Kidney tubule cell (primary cell): ENCODE data around the gene PCNX2.

Experiments
- DNase-seq: peaks from one replicate; pipeline ENCODE4 v3.0.0-alpha.2; 2018; ENCODE audit warnings: low spot score

The PCNX2 gene

DNA sequence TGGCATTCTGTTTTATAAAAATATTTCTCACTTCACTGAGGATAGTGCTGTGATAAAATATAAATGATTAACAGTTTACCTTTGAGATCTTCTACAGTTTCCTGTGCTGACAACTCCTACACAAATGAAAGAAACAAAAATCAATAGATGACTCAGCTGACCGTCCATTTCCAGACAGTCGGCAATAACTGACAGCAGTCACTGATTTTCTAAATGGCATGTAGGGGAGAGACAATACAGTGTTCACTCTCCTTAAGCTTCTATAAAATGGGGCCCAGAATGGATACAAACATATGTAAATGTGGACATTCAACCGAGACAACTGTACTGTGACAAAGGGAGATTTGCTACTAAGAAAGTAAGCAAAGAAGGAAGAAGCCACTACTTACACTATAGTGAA lies 34.3 kb downstream of the PCNX2 start:
- DNase-seq: peak; percentile 82

DNA sequence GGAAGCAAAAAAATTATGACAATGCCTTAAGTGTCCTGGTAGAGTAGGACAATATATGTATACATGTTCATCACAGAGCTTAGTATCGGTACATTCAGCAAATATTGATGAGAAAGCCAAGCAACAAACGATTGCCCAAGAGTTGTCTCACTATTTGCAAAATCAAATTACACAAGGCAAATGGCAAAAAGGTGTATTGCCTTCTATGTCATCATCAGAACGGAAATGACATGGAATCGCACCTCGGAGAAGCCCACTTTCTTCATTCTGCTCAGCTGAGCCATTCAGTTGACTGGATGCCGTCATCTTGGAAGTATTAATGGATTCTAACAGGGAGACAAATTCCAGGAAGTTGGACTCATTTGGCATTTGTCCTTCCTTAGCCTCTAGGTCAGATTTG lies 37.7 kb downstream of the PCNX2 start:
- no peak for DNase-seq

DNA sequence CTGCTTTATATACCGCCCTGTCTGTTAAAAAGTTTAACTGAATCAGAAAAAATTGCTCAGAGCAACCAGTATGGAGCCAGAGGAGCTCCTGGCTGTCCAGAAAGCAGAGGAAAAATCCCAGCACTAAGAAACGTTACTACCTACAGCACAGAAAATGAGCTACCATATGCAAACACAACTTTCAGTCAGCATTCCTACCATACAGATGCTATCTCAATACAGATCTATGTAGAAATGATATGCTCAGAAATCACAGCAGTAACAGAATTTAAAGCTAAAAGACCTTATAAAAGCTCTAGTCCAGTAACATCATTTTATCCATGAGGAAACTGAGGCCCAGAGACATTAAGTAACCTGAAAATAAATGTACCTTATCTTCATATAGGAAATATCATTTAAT lies 38.7 kb downstream of the PCNX2 start:
- no peak for DNase-seq

DNA sequence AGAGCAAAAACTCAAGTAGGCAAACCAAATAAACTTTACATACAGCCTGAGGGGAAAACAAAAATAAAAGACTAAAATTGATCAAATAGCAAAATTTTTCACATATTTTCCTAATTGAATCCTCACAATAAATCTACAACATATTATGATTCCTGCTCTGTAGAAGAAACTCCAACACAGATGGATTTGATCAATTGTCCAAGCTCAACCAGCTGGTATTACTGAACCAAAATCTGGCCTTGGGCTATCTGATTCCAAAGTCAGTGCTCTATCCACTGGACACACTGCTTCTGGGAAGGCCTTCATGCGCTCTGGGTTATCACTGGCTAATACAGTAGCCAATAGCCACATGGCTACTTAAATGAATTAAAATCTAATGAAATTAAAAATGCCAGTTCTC lies 39.3 kb downstream of the PCNX2 start:
- no peak for DNase-seq

DNA sequence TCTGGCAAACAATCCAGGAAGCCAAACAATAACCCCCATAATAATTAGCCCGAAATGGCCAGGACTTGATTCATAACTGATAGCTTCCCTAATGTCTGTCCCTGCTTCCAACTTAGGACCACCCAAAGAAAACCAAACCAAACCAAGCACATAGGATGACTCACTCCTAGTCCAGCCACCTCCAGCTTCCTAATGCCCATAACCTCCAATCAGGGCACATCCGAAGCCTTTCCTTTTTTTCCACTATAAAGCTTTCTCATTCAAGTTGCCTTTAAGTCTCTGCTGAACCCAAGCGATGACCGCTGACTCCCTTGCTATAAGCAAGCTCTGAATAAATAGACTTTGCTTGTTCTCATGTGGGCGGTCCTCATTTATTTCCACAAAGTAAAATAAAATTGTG lies 40.4 kb downstream of the PCNX2 start:
- DNase-seq: no peak

DNA sequence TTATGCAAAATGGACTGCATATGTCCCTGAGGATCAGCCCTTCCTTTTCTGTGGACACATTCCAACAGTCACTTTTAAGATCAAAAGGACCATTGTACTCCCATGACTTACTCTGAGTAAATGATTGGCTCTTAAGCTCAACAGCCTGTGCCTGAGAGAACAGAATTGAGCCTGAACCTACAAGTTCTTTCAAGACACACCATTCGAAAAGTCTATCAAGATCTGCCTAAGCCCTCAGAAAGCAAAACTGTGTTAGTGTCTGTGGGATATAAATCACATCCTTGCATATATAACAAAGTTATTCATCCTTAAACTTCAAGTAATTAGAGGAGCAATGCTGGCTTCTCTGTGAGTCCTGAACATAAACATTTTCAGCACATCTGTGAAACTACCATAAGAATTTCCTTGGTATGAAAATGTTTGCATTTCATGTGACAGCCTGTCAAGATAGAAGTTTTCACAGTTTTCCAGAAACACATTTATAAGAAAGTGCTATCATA lies 41.6 kb downstream of the PCNX2 start:
- DNase-seq: peak; percentile 59

DNA sequence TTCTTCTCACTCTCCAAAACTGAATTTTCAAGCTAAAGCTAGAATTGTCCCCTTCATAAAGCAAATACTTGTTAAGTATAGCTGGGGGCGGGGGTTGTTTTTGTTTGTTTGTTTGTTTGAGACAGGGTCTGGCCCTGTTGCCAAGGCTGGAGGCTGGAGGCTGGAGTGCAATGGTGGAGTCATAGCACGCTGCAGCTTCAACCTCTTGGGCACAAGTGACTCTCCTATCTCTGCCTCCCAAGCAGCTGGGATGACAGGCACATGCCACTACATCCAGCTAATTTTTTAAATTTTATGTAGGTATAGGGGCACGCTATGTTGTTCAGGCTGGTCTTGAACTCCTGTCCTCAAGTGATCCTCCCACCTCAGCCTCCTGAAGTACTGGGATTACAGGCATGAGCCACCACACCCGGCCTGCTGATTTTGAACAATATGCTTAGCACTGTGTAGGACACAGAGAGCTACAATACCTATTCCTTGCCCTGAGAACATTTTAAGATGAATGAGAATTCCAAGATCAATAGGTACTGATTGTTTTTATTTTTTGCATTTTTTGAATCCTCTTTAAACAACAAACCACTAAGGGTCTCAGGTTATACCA lies 42.2 kb downstream of the PCNX2 start:
- DNase-seq: no peak

DNA sequence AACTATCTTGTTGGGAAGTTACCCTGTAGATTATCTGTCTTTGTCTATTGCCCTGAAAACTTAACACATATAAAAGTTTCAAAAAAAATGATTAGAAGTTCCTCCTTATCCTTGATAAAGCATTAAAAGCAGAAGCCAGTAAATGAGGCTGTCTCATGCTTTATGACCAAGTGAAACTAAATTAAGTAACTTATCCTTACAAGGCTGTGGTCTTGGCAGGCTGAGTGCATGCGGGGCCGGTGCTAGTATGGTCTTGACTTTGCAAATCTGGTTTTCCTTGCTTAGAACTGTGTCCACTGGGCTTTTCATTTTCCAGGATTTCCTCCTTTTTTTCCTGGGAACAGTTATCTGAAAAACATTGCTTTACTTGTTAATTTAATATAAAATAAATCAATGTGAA lies 43.1 kb downstream of the PCNX2 start:
- DNase-seq: no peak

DNA sequence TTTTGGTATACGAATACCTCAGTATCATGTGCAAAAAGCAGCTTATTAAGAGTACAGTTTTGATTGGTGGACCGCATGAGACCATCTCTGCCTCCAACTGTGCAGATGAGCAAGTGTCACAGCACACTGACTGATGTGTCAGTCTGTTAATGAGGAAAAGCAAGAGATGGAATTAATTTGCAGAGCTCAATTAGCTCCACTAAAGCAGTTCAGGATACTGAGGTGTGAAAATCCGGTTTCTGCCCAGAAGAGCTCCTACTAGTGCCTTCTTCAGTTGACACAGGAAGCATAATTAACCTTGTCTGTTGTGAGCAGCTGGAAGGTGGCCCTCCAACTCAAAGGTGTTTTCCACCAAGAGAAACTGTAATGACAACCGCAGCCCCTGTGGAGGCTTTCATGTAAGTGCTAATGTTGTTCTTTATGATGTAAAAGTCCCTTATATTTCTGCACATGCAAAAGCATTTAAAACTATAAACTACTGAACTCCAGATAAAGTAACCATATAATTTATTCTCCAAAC lies 44.3 kb downstream of the PCNX2 start:
- DNase-seq: no peak

DNA sequence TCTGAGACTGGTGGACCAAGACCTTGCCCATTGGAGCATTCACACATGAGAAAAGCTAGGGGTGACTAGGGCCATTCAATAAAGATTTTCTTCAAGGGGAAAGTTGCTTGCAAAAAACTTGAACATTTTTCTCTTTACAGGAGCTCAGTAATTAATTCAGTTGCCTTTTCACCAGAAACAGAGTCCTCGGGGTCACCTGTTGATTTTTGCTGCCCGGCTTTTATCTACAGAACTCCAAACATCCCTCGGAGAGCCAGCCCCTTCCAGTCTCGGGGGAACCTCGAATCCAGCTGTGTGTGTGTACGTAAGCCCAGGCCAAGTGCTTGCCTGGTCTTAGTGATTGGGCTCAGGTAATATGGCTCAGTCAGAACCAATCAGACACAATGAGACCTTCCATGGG lies 47.5 kb downstream of the PCNX2 start:
- no peak for DNase-seq

DNA sequence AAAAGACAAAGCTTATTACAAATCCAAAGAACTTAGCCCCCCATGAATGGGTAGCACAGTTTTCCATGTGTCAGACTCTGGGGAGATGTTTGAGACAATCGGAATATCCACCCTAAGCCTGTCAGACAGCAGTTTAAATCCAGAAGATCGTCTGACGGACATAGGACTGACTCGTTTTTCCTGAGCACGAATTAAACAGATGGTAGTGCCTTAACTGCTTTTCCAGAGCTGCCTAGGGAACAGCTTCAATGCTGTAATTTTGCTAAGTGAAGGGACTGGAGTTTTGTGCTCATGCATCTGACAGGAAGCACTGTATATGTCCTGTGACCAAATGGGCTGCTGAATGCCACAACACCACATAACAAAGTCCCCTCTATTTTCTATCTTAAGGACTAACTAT lies 48.6 kb downstream of the PCNX2 start:
- DNase-seq: no peak

DNA sequence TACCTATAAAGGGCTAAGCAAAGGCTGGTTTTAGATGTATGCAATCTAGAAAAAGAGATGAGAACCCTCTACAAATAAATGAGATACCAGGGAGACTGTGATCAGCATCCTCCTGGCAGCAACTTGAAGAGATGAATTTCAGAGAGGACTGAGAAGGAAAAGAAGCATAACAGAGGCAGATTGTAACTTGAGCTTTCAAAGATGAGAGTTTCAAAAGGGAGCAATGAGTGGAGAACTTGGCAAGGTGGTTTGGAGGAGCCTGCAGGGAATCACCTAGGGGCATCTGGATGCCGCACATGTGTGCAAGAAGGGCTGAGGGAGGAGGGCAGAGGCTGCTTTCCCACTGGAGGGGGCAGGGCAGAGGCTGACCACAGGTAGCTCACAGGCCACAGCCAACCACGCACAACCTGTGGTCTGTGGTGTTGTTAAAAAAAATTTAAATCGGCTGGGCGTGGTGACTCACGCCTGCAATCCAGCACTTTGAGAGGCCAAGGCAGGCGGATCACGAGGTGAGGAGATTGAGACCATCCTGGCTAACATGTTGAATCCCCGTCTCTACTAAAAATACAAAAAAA lies 50.2 kb downstream of the PCNX2 start:
- DNase-seq: peak; percentile 7

DNA sequence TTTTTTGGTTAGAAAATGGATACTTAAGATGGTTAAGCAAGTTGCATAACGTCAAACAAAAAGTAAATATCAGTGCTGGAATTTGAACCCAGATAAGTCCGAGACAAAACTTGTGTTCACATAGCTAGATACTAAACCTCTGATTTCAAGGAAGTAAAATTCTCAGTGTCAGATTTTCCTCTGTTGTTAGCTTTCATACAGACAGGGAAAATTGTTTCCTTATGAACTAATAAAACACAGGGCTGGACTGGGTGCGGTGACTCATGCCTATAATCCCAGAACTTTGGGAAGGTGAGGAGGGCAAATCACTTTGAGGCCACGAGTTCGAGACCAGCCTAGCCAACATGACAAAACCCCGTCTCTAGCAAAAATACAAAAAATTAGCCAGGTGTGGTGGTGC lies 51.3 kb downstream of the PCNX2 start:
- DNase-seq: peak; percentile 30

DNA sequence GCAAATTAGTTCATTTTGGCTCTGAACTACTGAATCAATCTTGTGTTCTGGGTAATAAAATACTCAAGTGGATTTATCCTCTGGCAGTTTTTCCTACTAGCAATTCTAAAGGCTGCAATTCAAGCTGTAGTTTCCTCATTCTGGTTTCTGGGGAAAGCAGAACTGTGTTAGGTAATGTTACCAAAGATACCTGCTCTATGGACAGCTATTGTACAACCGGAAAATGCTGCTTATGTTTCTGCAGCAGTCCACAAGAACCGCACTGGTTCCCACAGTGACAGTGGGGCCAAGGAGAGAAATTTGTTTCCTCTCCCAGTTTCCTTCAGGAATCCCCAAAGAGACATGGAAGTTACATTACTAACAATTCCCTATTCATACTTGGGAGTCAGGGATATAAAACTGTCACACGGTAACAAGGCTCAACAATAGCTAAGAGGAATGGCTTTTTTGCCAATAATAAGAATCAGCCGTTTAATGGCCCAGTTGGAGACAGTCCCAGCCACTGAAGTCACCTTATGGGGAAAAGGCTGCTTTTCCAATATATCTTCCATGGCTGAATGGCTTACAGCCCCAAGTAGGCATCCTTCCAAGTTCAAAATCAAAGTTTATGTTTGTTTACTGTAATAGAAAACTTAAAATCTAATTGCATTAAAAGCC lies 52.6 kb downstream of the PCNX2 start:
- no peak for DNase-seq

DNA sequence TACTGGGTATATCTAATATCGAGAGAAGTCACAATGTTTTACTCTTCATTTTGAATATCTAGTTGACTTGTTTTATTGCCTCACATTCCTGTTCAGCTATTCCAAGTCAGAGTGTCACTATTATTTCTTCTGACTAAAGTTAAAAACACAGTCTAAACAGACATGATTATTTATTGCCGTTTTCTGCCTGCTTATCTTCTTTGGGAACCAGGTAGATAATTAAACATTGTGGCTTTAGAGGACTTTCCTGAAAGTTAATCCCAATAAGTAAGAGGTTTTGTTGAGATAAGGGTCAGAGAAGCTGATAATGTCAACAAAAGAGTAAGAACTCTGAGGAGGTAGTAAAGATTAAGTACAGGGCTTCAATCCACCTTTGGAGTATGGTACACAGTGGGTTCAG lies 53.8 kb downstream of the PCNX2 start:
- no peak for DNase-seq

DNA sequence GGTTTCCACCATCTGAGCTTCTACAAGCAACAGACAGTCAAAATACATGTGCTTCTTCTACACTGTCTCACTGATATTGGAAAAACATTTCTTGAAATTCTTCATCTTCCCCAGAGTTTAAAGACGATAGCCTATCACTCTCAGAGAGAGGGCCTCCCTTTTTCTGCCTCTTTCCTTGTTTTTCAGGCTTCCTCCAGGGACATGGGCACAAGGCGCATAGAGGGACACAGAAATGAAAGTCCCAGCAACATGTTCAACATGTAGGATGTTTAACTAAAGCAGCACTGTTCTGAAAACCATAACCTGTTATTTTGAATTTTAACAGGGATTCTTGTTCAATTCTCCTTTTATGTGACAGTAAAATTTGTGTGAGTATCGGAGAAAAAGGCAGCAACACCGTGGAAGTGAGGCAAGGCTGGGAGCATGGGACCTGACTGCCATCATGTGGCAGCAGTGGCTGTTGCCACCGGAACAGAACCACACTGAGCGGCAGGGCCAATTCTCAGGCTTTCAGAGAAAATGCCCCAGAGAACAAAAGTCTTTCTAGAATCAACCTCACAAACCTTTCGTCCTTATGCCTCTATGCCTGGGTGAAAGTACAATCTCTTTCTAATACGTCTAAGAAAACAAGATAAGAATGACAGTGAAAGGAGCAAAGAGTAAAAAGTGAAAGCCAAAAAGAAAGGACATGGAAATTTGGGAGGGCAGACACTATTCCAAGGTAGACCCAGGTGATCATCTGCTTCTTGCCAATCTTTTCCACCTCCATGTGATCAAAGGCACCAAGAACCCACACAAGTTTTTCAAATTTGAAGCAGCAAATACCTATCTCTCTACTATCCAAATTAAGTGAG lies 54.5 kb downstream of the PCNX2 start:
- DNase-seq: peak; percentile 61

DNA sequence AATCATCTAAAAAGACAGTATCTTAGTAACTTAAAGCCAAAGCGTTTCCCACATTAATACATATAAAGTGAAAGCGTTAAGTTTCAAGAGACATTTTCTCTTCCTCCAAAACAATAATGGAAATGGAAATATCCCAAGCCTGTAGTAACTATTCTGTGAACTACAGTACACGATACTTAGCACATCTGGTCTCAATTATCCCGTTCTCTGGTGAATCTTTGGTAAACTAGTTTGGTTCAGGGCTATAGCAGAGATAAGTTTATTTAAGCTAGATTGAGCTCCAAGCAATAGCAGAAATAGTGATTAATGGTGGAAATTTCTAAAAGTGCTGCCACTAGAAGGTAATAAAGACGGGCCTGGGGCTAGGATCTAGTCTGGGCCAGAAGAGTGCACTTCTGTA lies 55.2 kb downstream of the PCNX2 start:
- no peak for DNase-seq

DNA sequence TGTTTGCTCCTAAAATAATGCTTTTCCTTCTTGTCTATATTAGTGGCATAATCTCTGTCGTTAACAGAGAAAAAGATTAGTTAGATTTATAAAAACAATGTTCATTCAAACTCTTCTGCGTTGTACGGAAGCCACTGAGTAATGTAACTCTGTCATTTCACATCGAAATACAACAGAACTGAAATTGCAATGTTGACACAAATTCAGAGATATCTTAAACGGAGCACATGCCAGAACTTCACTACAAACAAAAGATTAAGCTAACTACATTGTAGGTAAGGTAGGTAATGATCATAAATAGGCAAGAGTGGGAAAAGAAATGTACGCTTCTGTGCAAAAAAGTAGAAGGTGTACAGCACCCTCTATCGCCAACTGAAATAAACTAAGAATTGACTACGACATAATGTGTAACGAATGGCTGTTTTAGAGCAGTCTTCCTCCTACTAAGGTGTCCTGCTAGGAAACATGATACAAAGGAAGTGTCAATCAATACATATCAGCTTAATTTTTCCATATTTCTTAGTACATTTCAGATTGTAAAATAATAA lies 56.6 kb downstream of the PCNX2 start:
- DNase-seq: no peak

DNA sequence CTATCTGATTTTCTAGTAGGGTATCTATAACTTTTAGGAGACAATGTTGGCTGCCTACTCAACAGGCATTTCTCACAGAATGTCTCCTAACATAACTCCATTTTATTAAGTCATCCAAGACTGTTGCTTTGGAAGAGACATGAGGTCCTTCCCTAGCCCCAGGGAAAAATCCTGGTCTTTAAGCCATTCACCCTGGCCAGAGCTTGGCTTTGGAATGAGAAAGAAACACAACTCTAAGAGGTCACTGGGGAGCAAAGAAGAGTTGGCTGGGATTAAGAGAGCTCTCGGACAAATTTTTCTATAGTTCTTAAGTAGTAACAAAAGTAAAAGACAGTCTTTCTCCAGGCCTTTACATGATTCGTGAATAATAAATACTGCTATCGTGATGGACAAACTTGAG lies 57.9 kb downstream of the PCNX2 start:
- DNase-seq: no peak

DNA sequence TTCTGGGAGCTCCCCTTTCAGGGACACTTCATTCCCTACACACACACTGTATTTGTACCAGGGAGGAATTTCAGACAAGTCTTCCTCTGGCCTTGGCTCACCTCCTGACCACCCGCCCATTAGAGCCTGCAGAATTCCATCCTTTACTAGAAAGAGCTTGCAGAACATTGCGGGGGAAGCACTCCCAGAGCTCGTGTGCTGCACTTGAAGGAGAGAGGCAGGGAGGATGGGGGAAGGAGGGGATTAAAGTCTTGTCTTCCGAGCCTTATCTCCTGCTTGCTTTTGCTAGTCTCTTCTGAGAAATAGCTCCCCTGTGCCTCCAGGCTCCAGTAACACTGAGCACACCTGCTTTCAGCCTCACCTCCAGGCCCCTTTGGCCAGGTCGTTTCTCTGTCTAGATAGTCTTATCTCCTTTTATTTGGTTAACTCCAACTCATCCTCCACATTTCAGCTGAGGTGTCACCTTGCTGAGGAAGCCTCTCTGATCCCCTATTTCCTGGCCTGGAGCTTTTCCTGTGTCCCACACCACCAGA lies 62.0 kb downstream of the PCNX2 start:
- DNase-seq: no peak

DNA sequence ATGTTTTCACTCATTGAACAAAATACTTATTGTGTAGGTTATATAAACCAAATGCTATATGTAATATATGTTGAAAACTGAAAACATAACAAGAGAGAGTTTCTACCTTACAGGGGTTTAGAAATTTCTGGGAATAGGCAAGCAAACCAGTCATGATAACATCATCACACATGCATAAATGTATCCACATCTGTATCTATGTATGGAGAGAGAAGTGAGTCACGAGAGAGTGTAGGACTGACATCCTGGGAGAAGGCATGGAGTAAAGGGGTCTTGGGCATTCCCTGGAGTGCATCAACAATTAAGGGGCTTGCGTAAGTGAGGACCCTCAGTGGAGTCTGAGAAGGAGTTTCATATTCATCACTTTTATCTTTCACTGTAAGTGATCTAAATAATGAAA lies 65.5 kb downstream of the PCNX2 start:
- DNase-seq: no peak

DNA sequence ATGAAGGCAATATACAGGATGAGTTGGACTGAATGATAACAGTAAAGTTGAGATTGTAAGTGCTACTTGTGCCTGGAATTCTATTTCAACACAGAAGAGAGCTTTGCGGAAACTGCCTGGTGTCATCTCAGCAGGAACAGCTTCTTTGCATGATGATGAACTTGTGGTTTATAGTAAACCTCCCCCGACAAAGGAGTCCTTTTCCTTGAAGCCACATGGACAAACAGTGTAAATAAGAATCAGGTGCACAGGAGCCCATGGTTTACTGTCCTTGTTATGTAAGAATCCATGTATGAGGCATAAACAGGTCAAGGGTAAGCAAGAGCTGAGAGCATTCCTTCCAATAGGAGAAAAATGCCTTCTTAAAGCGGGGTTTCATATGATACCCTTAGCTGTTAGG lies 66.2 kb downstream of the PCNX2 start:
- no peak for DNase-seq
